Middle frontal gyrus (tissue), 1 donor: ENCODE data around the gene IGFBPL1.
"Not testable (repeated sequence)": the region's sequence is repeated elsewhere in the genome, so short reads cannot be mapped to it uniquely, and the experiment has no call there.

ENCODE experiments used
- DNase-seq: peaks from one replicate; pipeline ENCODE4 v3.0.0-alpha.2; 2015; ENCODE audit warnings: low spot score; ENCODE audit errors: extremely low spot score

IGFBPL1 gene

DNA sequence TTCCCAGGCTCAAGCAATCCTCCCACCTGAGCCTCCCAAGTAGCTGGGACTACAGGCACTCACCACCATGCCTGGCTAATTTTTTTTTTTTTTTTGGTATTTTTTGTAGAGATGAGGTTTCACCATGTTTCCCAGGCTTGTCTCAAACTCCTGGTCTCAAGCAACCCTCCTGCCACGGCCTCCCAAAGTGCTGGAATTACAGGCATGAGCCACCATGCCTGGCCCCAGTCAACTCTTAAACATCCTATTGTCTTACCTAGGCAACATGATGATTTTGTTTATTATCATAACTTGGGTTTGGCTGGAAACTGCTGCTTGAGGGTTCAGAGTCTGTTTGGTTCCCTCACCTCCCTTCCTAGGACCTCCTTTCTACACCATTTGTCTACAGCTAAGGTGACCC is 25.1 kb downstream of the IGFBPL1 start:
- DNase-seq, result not testable (repeated sequence)

DNA sequence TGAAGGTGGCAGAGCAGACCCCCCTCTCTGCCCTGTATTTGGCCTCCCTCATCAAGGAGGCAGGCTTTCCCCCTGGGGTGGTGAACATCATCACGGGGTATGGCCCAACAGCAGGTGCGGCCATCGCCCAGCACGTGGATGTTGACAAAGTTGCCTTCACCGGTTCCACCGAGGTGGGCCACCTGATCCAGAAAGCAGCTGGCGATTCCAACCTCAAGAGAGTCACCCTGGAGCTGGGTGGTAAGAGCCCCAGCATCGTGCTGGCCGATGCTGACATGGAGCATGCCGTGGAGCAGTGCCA is 27.9 kb downstream of the IGFBPL1 start:
- no peak for DNase-seq

DNA sequence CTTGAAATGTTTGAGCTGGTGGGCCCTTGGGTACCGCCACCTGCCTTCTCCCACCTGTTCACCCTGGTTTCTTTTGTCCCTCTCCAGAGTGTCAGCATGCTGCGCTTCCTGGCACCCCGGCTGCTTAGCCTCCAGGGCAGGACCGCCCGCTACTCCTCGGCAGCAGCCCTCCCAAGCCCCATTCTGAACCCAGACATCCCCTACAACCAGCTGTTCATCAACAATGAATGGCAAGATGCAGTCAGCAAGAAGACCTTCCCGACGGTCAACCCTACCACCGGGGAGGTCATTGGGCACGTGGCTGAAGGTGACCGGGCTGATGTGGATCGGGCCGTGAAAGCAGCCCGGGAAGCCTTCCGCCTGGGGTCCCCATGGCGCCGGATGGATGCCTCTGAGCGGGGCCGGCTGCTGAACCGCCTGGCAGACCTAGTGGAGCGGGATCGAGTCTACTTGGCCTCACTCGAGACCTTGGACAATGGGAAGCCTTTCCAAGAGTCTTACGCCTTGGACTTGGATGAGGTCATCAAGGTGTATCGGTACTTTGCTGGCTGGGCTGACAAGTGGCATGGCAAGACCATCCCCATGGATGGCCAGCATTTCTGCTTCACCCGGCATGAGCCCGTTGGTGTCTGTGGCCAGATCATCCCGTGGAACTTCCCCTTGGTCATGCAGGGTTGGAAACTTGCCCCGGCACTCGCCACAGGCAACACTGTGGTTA is 28.4 kb downstream of the IGFBPL1 start:
- DNase-seq, result no peak

DNA sequence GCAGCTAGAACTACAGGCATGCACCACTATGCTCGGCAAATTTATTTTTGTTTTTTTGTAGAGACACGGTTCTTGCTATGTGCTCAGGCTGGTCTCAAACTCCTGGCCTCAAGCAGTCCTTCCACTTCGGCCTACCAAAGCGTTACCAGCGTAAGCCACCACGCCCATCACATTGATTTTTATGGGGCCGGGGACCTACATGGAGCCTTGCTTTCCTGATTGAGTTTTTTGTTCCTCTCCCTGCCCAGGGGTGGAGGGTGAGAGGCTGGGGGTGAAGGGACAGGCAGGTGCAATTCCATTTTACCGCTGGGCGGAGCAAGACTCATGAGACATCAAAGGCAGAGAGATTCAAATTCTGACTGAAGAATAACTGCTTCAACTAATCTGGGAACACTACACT is 29.8 kb downstream of the IGFBPL1 start:
- no peak for DNase-seq

DNA sequence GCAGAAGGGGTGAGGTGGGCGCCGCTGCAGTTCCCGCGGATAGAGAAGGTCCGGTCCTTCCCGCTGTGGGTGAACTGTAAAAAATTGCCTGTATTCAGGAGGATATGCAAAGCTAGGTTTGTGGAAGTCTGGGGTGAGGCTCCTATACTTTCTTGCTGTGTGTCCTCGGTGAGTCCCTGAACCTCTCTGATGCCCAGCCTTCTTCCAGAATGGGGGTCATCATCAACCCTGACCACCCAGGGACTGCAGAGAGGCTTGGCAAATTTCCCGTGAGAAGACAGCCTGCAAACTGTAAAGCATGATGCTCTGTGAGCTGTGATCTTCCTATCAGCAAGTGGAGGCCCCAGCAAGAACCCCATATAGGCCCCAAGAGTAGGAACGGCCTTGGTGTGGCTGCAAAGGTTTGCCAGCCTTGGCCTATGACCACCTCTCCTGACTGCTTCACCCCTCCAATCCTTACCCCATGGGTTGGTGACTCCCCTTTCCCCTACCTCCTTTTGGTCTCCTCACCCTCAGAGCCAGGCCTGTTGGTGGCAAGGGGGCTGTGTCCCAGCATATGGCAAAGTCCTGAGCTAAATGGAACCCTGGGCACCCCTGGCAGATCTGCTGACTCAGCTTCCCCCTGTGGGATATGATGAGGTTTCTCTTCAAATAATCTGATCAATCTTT is 31.0 kb downstream of the IGFBPL1 start:
- DNase-seq, result no peak

DNA sequence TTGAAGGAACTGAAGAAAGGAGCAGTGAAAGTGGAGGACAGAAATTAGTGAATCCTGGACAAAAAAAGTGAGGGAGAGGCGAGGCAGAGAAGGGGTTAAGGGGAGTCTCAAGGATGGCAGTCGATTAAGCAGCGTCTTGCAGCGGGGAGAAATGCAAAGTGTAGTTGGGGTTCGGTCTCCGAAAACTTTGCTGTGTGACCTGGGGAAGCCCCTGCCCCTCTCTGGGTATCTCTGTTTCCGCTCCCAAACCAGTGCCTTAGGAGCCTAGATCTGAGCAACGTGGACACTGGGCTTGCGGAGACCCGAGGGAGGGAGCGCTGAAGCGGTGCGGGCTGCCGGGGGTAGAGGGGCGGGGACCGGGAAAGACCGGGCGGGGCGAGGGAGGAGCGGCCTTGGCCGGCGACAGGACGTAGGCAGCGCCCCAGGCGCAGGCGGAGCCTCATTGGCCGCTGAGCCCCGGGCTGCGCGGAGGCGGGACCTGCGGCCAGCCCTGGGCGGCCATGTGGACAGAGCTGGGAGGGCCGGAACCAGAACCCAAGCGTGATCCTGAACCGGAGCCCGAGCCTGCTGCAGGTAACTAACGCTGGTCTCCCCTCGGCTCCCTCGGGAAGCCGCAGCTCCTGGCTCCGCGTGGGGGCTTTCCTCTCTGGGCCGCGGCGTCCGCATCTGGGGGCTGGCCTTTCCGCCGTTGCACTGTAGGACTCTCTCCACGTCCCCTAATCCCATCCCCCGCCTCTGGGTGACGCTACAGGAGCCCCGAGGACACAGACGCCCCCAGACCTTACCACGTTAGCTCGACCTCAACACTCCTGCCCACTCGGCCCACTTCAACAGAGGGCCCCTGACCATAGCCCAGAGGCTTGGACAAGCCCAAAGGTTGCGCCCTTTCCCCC is 31.8 kb downstream of the IGFBPL1 start, which contains the start of gene ALDH1B1:
TSS of gene ALDH1B1 (plus strand) at position 468 of the 893 bp plus-strand sequence. CDS start 3,047 bp downstream, outside the sequence.
- peak; percentile 61 for DNase-seq

DNA sequence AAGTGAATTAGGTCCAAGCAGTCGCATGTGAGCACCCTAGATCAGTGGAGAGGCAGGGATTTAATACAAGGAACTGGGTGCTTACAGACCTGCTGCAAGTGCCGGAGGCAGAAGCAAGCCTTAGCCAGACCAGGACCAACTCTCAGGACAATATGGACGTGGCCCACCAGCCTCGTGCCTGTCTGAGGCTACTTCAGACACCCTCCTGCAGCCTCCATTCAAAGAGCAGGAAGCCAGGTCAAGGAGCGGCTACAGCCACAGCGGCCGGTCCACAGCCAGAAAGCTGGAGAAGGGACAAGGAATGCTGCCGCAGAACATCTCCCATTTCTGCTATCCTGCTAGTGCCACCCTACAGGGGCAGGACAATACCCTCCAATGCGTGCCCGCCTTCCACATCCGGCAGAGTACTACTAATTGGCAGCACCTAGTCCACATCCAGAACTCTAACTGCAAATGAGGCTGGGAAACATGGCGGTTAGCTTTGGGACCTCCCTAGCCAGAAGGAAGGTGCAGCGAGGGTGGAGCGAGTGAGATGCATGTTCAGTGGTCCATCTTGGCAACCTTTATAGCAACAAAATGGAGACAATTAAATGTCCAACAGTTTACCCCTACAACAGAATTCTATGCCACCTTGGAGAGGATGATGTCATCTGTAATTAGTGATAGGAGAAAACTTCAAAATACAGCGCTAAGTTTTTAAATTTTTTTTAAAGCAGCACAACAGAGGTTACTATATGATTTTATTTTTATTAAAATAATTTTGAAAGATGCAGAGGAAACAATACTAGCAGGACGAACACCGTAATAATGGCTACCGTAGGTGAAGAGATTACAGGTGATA is 32.8 kb downstream of the IGFBPL1 start:
- DNase-seq, result no peak

DNA sequence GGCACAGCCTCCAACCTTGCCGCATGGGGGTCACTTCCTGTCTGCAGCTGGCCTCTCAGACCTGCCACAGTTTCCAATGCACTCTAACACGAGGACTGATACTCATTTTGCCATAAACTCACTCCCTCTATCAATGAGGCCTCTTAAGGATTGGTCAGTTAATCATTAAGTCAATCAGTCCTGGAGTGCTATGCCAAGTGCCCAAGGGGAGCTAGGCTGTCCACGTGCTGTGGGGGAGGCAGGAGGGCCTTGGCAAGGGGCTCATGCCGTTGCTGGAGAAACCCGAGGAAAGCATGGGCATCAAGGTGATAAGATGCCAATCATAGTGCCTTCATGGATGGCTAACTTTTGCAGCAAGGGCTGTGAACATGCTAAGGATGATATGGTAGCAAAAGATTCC is 33.4 kb downstream of the IGFBPL1 start:
- no peak for DNase-seq

DNA sequence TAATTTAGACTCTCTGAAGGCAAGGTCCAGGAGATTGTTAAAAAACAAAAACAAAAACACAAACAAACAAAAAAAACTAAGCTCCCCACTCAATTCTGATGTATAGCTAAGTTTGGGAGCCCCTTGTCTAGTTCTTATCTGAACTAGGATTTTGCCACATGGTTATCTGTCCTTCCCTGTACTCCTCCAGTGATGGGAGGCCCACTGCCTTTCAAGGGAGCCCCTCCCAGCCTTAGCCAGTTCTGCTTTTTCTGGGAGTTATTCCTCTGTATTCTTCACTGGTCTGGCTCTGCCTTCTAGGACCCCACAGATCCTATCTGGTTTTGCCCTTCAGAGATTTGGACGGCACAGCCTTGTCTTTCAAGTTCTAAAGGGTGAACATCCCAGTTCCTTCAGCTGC is 33.8 kb downstream of the IGFBPL1 start:
- no peak for DNase-seq

DNA sequence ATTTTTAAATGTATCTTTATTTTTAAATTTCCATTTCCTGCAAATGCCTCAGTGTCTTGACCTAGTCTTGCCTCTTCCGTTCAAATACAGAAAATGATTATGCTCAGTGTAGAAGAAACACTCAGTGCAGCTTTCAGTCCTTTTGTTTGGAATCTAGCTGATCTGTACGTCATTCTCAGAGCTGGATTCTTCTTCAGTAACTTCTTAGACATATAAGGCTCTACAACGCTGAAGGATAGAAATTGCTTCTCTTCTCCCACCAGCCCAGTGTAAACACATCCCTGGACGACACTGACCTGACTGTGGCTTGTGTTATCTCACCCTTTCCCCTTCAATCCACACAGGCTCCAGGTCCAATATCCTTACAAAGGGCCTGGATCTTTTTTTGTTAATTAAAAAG is 34.9 kb downstream of the IGFBPL1 start:
- no peak for DNase-seq

DNA sequence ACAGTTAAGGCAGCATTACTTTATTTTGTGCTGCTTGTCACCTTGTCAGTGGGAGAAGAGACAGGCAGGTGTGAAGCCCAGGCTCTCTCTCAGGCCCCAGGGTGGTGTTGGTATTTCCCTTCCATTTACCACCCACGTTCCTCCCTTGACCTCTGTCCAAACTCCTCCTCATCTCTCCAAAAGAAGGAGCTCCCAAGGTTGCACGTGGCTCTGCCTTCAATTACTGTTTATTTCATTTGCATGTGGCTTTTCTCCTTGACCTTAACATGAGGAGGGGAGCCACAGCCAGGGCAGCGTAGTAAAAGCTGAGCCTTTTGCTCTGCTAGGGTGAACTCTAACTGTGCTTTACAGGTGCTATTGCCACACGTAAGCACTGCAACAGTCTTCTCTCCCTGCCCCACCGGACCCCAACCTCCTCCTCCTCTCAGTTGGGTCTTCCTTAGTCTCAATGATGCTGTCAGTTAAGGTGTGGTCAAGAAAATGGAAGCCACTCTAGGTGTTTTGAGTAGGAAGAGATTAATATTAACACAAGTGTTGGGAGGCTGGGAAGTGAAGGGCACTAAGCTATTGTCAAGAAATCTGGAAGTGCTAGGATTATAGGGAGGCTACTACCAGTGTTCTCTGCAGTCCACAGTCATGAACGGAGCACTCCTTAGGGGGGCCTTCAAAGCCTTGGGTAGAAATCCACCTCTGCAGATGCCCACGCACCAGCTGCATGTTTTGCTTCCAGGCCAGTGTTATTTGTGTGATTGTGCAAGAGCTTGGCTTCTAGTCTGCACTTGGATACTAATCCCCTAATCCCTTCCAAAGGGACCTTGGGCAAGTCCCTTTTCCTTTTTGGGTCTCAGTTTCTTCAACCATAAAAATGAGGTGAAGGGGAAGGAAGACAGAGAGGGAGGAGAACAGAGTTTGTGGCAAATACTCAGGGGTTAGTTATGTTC is 35.7 kb downstream of the IGFBPL1 start:
- DNase-seq, result no peak

DNA sequence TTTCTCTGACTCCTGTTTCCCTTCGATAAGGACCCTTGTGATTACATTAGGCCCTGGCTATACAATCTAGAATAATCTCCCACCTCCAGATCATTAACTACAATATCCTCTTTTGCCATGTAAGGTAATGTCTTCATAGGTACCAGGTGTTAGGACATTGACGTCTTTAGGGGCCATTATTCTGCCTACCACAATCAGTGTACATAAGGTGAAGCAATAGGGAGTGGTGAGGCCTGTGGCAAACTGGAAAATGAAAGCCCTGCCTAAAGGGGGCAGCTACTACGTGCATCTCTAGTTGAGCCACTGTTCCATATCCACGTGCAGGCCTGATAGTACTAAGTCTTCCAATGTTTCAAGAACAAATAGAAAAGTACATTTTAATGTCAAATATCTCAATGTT is 36.5 kb downstream of the IGFBPL1 start:
- DNase-seq, result no peak

DNA sequence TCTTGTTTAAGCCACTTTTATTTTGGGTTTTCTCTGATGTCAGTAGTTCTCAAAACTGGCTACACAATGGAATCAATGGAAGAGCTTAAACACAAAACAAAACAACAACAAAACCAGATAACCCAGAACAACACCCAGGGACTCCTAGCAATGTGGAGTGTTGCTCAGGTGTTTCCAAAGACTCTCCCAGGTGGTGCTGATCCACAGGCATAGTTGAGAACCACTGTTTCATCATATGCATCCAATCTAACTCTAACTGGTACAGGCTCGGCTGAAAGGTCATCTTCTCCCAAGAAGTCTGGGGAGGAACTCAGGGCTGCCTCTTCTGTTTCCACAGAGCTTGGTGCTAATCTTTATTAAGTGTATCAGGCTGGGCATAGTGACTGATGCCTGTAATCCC is 37.2 kb downstream of the IGFBPL1 start:
- no peak for DNase-seq

DNA sequence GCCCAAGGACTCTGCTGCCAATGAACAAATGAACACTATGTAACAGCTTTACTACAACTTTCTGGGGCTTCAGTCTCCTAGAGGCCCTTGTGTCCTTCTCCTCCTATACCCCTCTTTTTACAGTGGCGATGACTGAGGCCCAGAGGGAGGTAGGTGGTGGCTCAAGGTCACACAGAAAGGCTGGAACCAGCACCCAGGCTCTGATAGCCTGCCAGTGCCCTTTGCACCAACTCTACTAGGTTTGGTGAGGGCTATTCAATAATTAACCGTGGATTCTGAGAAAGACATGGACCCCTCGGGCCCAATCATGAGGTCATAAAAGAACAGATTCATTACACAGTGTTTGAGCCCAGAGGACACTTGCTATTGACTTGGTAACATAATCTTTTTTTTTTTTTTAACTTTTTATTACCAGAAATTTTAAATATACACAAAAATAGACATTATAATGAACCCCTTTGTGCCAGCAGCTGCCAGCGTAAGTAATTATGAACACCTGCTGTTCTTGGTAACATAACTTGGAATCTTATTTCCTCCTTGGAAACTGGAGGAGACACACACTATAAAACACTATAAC is 37.8 kb downstream of the IGFBPL1 start:
- no peak for DNase-seq

DNA sequence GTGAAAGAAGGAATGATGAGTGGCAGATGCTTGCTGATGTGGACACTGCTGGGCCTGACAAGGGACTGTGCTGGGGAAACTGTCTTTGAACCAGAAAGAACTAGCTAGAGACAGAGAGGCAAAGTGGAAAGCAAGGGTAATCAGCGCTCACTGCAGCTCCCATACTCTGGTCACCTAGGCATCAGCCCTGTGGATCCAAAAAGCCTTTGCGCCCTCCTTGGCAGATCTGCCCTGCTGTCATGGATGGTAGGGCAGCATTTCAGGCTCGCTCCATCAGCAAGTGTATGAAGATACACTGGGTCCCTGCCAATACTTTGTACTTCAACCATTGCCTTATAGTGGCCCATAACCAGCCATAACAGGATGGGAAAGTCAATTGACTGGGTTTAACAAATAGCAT is 38.4 kb downstream of the IGFBPL1 start:
- no peak for DNase-seq

DNA sequence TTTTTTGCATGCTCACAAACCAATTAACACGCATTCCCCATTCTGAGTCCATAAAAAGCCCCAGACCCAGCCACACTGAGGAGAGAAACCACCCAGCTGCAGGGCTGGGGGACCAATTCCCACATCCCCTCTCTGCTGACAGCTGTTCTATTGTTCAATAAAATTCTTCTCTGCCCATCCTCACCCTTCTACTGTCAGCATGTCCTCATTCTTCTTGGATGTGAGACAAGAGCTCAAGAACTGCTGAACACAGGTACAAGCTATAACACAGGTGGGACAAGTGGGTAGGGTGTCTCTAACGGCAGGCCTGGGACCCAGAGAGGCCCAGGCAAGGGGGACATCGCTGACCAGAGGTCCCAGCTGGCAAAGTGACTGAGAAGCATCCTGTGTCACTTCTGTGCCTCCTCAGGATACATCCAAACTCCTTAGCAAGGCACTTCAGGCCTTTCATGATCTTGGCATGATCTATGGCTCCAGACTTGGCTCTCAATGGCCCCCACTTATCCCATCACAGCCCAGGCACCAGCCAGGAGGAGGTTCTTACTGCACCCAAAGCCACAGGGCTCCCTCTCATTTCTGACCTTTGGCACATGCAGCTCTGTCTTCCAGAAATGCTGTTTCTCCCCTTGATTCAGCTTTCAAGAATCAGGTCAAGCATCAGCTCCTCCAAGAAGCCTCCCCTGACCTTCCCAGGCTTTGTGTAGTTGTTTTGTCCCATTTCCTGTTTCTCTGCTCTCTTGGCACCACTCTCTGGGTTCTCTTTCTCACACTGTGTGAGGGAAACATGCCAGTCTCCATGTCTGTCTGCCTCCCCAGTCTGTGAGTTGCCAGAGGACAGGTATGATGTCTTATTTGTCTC is 39.0 kb downstream of the IGFBPL1 start:
- DNase-seq, result no peak

DNA sequence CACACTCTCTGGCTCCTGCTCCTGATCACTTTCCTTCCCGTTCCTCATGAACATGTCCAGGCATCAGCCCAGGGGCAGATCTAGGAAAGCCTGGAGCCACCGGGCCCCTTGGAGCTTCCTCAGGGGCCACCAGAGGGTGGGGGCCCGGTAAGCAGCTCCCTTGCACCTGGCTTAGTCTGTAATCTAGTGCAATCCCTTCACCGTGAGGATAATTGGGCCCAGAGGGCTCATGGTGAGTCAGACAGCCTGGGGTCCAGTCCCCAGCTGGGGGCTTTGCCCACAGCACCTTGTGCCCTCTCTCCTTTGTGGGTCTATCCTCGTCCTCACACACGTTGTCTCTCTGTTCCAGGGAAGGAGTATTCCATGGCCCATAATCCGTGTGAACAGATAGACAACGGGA is 42.1 kb downstream of the IGFBPL1 start:
- DNase-seq, result no peak

DNA sequence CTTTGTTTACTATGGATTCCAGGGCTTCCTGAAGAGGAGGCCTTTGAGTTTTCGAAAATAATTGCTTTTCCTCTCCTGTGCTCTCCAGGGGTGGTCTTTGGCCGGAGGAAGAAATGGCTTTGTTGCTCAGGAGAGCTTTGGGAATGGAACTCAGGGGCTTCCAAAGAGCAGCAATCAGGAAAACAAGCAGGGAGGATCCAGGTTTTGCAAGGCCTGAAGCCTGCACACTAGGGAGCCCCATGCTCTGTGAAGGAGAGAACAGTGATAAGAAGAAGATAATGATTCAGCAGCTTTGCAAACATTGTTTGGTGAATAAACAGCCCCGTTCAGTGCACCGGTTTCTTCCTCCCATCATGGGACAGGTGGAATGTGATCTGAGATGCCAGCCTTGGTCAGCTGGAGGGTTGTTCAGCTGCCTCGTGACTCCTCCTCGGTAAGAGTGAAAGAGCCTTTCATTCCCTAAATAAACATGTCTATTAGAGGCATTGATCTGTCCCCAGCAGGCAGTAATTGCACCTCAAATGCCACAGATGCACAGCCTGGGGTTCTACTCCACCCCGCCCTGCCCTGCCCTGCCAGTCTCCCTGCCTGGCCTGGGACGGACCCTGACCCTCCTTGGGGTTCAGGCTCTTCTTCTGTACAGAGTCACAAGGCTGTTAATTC is 43.3 kb downstream of the IGFBPL1 start:
- DNase-seq, result no peak
